ENCODE data around the gene VIPR2.

DNA sequence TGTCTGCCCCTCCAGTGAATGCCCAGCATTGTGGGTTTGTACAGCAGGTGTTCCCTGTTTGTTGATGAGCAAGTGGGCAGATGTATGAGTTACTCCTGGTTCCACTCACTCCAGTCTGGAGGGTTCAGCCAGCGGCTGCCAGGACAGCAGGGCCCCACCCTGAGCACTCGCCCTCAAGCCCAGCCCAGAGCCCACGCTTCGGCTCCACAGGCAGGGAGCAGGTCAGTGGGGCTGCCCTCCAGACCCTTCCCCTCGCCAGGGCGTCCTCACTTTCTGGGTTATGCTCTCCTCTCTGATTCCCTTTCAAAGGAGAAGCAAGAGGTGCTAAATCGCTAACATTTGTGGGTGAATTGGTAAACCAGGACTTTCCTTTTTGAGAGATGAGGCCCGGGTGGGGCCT lies 4.8 kb upstream of the VIPR2 start:
- no peak for TF ChIP-seq POLR2AphosphoS5 (IDR thresholded peaks at IDR 0.05)
- TF ChIP-seq, protein P1, sequence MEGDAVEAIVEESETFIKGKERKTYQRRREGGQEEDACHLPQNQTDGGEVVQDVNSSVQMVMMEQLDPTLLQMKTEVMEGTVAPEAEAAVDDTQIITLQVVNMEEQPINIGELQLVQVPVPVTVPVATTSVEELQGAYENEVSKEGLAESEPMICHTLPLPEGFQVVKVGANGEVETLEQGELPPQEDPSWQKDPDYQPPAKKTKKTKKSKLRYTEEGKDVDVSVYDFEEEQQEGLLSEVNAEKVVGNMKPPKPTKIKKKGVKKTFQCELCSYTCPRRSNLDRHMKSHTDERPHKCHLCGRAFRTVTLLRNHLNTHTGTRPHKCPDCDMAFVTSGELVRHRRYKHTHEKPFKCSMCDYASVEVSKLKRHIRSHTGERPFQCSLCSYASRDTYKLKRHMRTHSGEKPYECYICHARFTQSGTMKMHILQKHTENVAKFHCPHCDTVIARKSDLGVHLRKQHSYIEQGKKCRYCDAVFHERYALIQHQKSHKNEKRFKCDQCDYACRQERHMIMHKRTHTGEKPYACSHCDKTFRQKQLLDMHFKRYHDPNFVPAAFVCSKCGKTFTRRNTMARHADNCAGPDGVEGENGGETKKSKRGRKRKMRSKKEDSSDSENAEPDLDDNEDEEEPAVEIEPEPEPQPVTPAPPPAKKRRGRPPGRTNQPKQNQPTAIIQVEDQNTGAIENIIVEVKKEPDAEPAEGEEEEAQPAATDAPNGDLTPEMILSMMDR (IDR thresholded peaks at IDR 0.05): no peak
